ENCODE measurements around the gene PPIG.

The PPIG gene

DNA sequence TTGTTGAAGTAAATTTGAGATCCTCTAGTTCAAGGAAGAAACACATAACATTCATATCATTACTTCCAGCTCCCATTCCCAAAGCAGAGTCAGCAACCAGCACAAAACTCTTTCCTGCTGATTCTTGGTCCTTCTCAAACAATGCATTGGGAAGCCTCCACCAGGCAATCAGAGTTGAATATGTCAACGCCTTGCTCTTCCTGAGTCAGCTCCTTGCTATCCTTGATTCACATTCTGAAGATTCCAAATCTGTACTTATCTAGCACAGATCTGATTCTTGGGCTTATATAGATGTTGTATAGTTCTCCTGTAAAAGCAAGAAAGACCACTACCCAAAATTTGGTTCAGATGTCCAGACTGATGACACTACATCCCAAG is 80.4 kb downstream of the PPIG start:
- POLR2A ChIA-PET = no interaction called here

DNA sequence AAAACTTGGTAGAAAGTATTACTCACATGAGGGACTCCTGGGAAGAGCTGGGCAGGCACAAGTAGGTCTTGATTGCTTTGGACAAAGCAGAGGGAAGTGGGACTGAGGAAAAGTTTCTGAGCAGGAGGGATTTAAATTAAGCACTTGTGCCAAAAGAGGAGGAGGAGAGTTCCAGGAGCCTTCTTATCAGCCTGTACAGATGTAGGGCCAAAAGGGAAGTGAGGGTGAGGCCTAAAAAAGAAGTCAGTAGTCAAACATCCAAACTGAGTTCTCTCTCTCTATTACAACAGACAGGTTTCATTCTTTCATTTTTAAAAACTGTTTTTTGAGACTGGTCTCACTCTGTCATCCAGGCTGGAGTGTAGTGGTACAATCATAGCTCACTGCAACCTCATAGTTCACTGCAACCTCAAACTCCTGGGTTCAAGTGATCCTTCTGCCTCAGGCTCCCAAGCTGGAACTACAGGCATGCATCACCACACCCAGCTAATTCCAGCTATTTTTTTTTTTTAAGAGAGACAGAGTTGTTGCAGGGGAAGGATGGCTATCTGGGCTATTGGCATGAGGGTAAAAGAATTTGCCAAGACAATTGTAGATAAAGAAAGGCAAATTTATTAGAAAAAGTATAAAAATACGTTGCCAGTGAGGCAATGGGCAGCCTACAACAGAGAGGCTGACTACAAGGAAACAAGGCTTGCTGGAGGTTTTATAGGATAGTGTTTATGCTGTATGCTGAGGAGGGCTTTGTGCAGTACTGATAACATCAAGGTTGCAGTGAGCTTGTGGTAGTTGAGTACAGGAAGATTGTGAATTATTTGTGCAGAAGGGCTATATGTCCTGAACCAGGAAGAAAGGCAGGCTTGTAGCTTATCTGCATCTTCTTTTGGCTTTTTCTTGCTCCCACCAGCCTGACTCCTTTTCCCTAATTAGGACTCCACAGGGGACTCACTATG is 81.1 kb downstream of the PPIG start:
- TF ChIP-seq SP1 (IDR thresholded peaks at IDR 0.05) (no peak), FOXK2 (IDR thresholded peaks at IDR 0.05) (no peak), NFRKB (IDR thresholded peaks at IDR 0.05) (no peak), TARDBP (IDR thresholded peaks at IDR 0.05) (no peak), FOXA1 (IDR thresholded peaks at IDR 0.05) (no peak), LEF1 (IDR thresholded peaks at IDR 0.05; ENCODE audit: borderline replicate concordance) (no peak), CTBP1 (IDR thresholded peaks at IDR 0.05; ENCODE audit: borderline replicate concordance) (no peak)
- no peak for DNase-seq (ENCODE audit: extremely low spot score)
- ChIA-PET CTCF (interaction anchor here (0.6 to 1.0 kb wide), 2 partner anchors 14 to 269 kb away, joined by 3 read pairs; no protein-coding TSS in a partner anchor), POLR2A (no interaction called here)

More for the DNA sequence above, 80.4 kb downstream of the PPIG start:
- CTCF ChIA-PET = interaction anchor here (0.6 to 1.0 kb wide), 2 partner anchors 14 to 269 kb away, joined by 3 read pairs; no protein-coding TSS in a partner anchor
- TF ChIP-seq SUZ12 (IDR thresholded peaks at IDR 0.05) = no peak
- no peak for TF ChIP-seq ZNF384 (IDR thresholded peaks at IDR 0.05)
- TF ChIP-seq, protein P1, sequence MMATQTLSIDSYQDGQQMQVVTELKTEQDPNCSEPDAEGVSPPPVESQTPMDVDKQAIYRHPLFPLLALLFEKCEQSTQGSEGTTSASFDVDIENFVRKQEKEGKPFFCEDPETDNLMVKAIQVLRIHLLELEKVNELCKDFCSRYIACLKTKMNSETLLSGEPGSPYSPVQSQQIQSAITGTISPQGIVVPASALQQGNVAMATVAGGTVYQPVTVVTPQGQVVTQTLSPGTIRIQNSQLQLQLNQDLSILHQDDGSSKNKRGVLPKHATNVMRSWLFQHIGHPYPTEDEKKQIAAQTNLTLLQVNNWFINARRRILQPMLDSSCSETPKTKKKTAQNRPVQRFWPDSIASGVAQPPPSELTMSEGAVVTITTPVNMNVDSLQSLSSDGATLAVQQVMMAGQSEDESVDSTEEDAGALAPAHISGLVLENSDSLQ (IDR thresholded peaks at IDR 0.05) = no peak
- no peak for TF ChIP-seq CTBP1 (IDR thresholded peaks at IDR 0.05; ENCODE audit: borderline replicate concordance)
- no peak for TF ChIP-seq LEF1 (IDR thresholded peaks at IDR 0.05; ENCODE audit: borderline replicate concordance)
- TF ChIP-seq FOXA1 (IDR thresholded peaks at IDR 0.05) = no peak
- no peak for TF ChIP-seq SP1 (IDR thresholded peaks at IDR 0.05)
- TF ChIP-seq FOXM1 (IDR thresholded peaks at IDR 0.05; ENCODE audit: borderline replicate concordance) = no peak
- TF ChIP-seq NFRKB (IDR thresholded peaks at IDR 0.05) = no peak
- TF ChIP-seq FOXK2 (IDR thresholded peaks at IDR 0.05) = no peak
- no peak for TF ChIP-seq BHLHE40 (IDR thresholded peaks at IDR 0.05; ENCODE audit: borderline replicate concordance)
- TF ChIP-seq TARDBP (IDR thresholded peaks at IDR 0.05) = no peak
- TF ChIP-seq ARNT (IDR thresholded peaks at IDR 0.05) = no peak
- TF ChIP-seq L3MBTL2 (conservative IDR thresholded peaks at IDR 0.05) = no peak
- no peak for DNase-seq (ENCODE audit: extremely low spot score)

DNA sequence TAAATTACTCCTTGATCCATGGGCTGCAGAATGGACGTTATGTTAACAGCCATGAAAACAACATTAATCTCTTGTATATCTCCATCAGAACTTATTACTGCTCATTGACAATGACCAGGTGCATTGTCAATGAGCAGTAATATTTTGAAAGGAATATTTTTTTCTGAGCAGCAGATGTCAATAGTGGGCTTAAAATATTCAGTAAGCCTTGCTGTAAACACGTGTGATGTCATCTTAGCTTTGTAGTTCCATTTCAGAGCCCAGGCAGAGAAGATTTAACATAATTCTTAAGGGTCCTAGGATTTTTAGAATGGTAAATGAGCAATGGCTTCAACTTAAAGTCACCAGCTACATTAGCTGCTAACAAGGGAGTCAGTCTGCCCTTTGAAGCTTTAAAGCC is 83.4 kb downstream of the PPIG start:
- TF ChIP-seq HDGF (IDR thresholded peaks at IDR 0.05; ENCODE audit: borderline replicate concordance) (no peak), FOXA1 (IDR thresholded peaks at IDR 0.05) (no peak), ARNT (IDR thresholded peaks at IDR 0.05) (no peak), FOXK2 (IDR thresholded peaks at IDR 0.05) (no peak), SP1 (IDR thresholded peaks at IDR 0.05) (no peak), FOXM1 (IDR thresholded peaks at IDR 0.05; ENCODE audit: borderline replicate concordance) (no peak), ELF4 (IDR thresholded peaks at IDR 0.05) (no peak), L3MBTL2 (conservative IDR thresholded peaks at IDR 0.05) (no peak), LEF1 (IDR thresholded peaks at IDR 0.05; ENCODE audit: borderline replicate concordance) (no peak), CTBP1 (IDR thresholded peaks at IDR 0.05; ENCODE audit: borderline replicate concordance) (no peak), SUZ12 (IDR thresholded peaks at IDR 0.05) (no peak)
- TF ChIP-seq, protein P1 (IDR thresholded peaks at IDR 0.05) = no peak
- ChIA-PET POLR2A (no interaction called here), CTCF (no interaction called here)
- DNase-seq (ENCODE audit: extremely low spot score) = no peak

DNA sequence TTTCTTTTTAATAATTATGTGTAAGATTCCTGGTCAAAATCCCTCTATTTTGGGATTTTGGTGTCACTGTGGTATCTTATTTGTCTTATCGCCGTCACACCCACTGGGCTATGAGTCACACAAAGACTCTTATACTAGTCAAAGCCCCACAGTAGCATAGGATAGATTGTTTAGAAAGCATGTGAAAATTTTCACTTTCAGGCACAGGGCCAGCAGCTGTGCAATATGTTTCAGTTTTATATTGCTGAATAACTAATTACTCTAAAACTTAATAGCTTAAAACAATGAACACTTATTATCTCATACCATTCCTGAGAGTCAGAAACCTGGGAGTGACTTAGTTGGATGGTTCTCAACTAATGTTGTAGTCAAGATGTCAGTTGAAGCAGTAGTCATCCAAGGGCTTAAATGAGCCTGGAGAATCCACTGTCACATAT is 86.1 kb downstream of the PPIG start:
- ChIA-PET CTCF (no interaction called here), POLR2A (no interaction called here)
- TF ChIP-seq HDGF (IDR thresholded peaks at IDR 0.05; ENCODE audit: borderline replicate concordance) = no peak
- no peak for TF ChIP-seq LEF1 (IDR thresholded peaks at IDR 0.05; ENCODE audit: borderline replicate concordance)
- TF ChIP-seq ELF4 (IDR thresholded peaks at IDR 0.05) = no peak
- TF ChIP-seq BHLHE40 (IDR thresholded peaks at IDR 0.05; ENCODE audit: borderline replicate concordance) = no peak
- TF ChIP-seq SP1 (IDR thresholded peaks at IDR 0.05) = no peak
- DNase-seq (ENCODE audit: extremely low spot score) = no peak

DNA sequence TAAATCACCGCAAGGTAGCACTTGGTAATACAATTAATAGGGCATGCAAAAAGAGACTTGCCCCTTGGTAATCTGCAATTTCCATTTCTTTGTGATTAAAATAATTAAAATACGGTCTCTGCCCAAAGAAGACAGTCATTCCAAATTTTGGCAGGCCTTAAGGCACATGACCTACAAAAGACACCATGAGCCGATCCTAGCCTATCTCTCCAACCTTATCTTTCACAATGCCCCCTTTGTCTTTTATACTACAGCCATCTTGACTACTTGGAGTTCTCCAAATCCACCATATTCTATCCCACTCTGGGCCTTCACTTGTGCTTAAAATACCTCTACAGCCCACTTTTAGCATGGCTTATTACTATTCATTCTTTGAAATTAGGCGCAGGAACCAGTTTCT is 86.8 kb downstream of the PPIG start:
- ChIA-PET POLR2A (no interaction called here), CTCF (no interaction called here)
- DNase-seq (ENCODE audit: extremely low spot score) = no peak
- no peak for TF ChIP-seq FOXK2 (IDR thresholded peaks at IDR 0.05)
- no peak for TF ChIP-seq ELF4 (IDR thresholded peaks at IDR 0.05)
- no peak for TF ChIP-seq TARDBP (IDR thresholded peaks at IDR 0.05)
- no peak for TF ChIP-seq ARNT (IDR thresholded peaks at IDR 0.05)
- TF ChIP-seq CTBP1 (IDR thresholded peaks at IDR 0.05; ENCODE audit: borderline replicate concordance) = no peak
- no peak for TF ChIP-seq BHLHE40 (IDR thresholded peaks at IDR 0.05; ENCODE audit: borderline replicate concordance)
- TF ChIP-seq NFRKB (IDR thresholded peaks at IDR 0.05) = no peak
- no peak for TF ChIP-seq FOXA1 (IDR thresholded peaks at IDR 0.05)
- no peak for TF ChIP-seq LEF1 (IDR thresholded peaks at IDR 0.05; ENCODE audit: borderline replicate concordance)
- TF ChIP-seq, protein P1 (IDR thresholded peaks at IDR 0.05) = no peak
- no peak for TF ChIP-seq ZNF384 (IDR thresholded peaks at IDR 0.05)
- no peak for TF ChIP-seq SUZ12 (IDR thresholded peaks at IDR 0.05)
- no peak for TF ChIP-seq SP1 (IDR thresholded peaks at IDR 0.05)
- TF ChIP-seq HDGF (IDR thresholded peaks at IDR 0.05; ENCODE audit: borderline replicate concordance) = no peak
- TF ChIP-seq L3MBTL2 (conservative IDR thresholded peaks at IDR 0.05) = no peak
- no peak for TF ChIP-seq FOXM1 (IDR thresholded peaks at IDR 0.05; ENCODE audit: borderline replicate concordance)

DNA sequence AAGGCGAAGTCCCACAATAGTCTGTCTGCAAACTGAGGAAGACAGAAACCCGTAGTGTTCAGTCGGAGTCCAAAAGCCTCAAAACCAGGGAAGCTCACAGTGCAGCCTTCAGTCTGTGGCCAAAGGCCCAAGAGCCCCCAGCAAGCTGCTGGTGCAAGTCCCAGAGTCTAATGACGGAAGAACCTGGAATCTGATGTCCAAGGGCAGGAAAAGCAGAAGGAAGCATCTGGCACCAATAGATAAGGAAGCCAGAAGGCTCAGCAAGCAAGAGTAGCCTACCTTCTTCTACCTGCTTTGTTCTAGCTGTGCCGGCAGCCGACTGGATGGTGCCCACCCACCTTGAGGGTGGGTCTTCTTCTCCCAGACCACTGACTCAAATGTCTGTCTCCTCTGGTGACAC is 88.3 kb downstream of the PPIG start:
- ChIA-PET CTCF (no interaction called here), POLR2A (no interaction called here)
- no peak for DNase-seq (ENCODE audit: extremely low spot score)
- TF ChIP-seq FOXK2 (IDR thresholded peaks at IDR 0.05) (no peak), TARDBP (IDR thresholded peaks at IDR 0.05) (no peak), NFRKB (IDR thresholded peaks at IDR 0.05) (no peak), ARNT (IDR thresholded peaks at IDR 0.05) (no peak), LEF1 (IDR thresholded peaks at IDR 0.05; ENCODE audit: borderline replicate concordance) (no peak), BHLHE40 (IDR thresholded peaks at IDR 0.05; ENCODE audit: borderline replicate concordance) (no peak), SUZ12 (IDR thresholded peaks at IDR 0.05) (no peak), HDGF (IDR thresholded peaks at IDR 0.05; ENCODE audit: borderline replicate concordance) (no peak), FOXA1 (IDR thresholded peaks at IDR 0.05) (no peak), ELF4 (IDR thresholded peaks at IDR 0.05) (no peak), L3MBTL2 (conservative IDR thresholded peaks at IDR 0.05) (no peak), FOXM1 (IDR thresholded peaks at IDR 0.05; ENCODE audit: borderline replicate concordance) (no peak), SP1 (IDR thresholded peaks at IDR 0.05) (no peak), ZNF384 (IDR thresholded peaks at IDR 0.05) (no peak), CTBP1 (IDR thresholded peaks at IDR 0.05; ENCODE audit: borderline replicate concordance) (no peak)
- TF ChIP-seq, protein P1 (IDR thresholded peaks at IDR 0.05) = no peak
